ENCODE measurements around the gene USH1C. TPM values are rescaled to one million over a fixed set of nuclear protein-coding genes. Genes with fewer than 3 reads are reported as not detected.

The USH1C gene
- total RNA-seq, 4 donors from 2014 or later: not detected

DNA sequence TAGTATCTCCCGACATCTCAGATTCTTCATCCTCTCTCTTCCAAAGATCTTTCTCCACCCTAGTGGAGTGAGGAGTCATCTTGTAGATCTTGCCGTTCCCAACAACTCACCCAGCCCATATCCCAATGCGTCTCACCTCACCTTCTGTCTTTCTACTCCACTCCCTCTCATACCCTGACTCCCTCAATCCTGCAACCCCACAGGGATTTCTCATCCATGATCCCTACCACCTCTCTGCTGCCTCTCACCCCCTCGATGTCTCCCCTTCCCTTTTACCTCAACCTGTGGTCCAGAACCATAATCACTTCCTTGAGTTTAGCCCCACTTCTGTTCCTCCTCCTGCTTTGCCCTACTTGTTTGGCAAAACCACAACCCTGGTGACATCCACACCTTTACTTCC, 44.5 kb upstream of the USH1C start:
- WGBS: 88% methylated on average over 4 of the region's 4 CpGs
- no peaks in the 10 kb centered on the region for H3K4me1 ChIP-seq
- no peaks in the 10 kb centered on the region for H3K36me3 ChIP-seq
- intact Hi-C loops (cut with DNase I): no loop called here
- H3K27me3 ChIP-seq: peaks cover 0 to 10% (median 0%) of the 10 kb centered on the region in 4 donors
- no peaks in the 10 kb centered on the region for H3K9me3 ChIP-seq
- H3K27ac ChIP-seq (replicated peaks in 1 of 4): no peak overlapping the region
- DNase-seq (ENCODE audit: extremely low spot score): no peak
- no peak overlapping the region for H3K4me3 ChIP-seq
- TF ChIP-seq POLR2A (IDR thresholded peaks at IDR 0.05; ENCODE audit: low read depth) (no peak), EP300 (IDR thresholded peaks at IDR 0.05) (no peak), POLR2AphosphoS5 (IDR thresholded peaks at IDR 0.05) (no peak)
- TF ChIP-seq, protein P1, sequence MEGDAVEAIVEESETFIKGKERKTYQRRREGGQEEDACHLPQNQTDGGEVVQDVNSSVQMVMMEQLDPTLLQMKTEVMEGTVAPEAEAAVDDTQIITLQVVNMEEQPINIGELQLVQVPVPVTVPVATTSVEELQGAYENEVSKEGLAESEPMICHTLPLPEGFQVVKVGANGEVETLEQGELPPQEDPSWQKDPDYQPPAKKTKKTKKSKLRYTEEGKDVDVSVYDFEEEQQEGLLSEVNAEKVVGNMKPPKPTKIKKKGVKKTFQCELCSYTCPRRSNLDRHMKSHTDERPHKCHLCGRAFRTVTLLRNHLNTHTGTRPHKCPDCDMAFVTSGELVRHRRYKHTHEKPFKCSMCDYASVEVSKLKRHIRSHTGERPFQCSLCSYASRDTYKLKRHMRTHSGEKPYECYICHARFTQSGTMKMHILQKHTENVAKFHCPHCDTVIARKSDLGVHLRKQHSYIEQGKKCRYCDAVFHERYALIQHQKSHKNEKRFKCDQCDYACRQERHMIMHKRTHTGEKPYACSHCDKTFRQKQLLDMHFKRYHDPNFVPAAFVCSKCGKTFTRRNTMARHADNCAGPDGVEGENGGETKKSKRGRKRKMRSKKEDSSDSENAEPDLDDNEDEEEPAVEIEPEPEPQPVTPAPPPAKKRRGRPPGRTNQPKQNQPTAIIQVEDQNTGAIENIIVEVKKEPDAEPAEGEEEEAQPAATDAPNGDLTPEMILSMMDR (IDR thresholded peaks at IDR 0.05): no peak

DNA sequence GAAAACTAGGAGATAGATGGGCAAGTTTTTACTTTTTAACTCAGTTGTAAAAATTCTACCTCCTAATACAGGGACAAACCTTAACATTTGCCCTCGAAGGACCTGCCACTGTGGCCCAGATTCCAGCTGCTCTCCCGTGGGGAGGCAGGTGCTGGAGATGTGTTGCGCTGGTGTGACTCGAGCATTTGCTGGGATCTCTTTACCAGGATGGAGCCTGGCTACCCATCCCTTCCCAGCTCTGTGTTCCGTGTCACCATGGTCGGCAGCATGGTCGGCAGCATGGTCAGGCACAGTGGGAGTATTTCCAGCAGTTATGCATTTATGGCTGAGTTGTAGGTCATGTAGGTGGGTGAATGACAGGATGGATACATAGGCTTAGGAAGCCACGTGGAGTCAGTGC, 44.0 kb upstream of the USH1C start:
- WGBS: 78% methylated on average over 7 of the region's 8 CpGs
- intact Hi-C loops (cut with DNase I): no loop called here
- H3K4me3 ChIP-seq: no peak overlapping the region
- no peaks in the 10 kb centered on the region for H3K36me3 ChIP-seq
- H3K27me3 ChIP-seq: peaks cover 0 to 10% (median 0%) of the 10 kb centered on the region in 4 donors
- H3K9me3 ChIP-seq: no peaks in the 10 kb centered on the region
- H3K27ac ChIP-seq (replicated peaks in 1 of 4): no peak overlapping the region
- no peak for DNase-seq (ENCODE audit: extremely low spot score)
- no peaks in the 10 kb centered on the region for H3K4me1 ChIP-seq
- TF ChIP-seq EP300 (IDR thresholded peaks at IDR 0.05) (no peak), POLR2A (IDR thresholded peaks at IDR 0.05; ENCODE audit: low read depth) (no peak), POLR2AphosphoS5 (IDR thresholded peaks at IDR 0.05) (no peak)
- TF ChIP-seq, protein P1 (IDR thresholded peaks at IDR 0.05): no peak

DNA sequence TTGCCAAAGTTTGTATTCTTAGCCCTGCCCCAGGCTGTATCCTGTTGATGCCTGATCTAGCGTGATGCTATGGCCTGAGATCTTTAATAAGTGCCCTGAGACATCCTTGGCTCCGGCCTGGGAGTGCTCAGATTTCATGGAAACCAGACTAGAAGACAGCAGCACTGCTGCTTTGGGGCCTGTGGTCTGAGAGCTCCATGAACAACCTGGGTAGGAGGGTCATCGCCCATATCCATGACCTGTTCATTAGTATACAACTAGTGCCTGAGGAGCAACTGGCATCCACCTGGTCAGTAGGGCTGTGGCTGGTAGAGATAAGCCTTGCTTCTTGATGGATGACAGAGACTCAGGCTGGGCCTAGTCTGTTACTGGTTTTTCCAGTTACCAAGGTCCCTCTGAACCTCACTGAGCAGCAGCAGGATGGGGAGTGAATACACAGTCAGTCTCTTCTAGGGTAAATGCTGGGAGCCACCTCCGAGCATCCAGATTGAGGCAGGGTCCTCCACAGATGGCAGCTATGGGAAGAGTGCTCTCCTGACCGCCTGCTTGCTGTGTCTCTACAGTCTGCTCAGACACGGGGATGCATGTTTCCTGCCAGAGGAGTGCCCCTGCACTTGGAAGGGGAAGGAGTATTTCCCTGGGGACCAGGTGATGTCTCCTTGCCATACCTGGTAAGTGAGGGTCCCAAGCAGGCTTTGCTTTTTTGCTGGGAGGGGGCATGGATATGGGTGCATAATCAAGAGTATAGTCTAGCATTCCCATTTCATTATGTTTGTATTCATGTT, 41.9 kb upstream of the USH1C start:
- H3K4me1 ChIP-seq: no peaks in the 10 kb centered on the region
- H3K4me3 ChIP-seq: no peak overlapping the region
- no peak for DNase-seq (ENCODE audit: extremely low spot score)
- peaks cover 0 to 5% (median 1%) of the 10 kb centered on the region in 4 donors for H3K9me3 ChIP-seq
- peaks cover 0 to under 1% (median 0%) of the 10 kb centered on the region in 4 donors for H3K27me3 ChIP-seq
- WGBS: 67% methylated on average over 5 of the region's 6 CpGs
- no peak overlapping the region for H3K27ac ChIP-seq (replicated peaks in 1 of 4)
- intact Hi-C loops (cut with DNase I): no loop called here
- H3K36me3 ChIP-seq: no peaks in the 10 kb centered on the region
- TF ChIP-seq POLR2AphosphoS5 (IDR thresholded peaks at IDR 0.05) (no peak), EP300 (IDR thresholded peaks at IDR 0.05) (no peak), POLR2A (IDR thresholded peaks at IDR 0.05; ENCODE audit: low read depth) (no peak)
- TF ChIP-seq, protein P1 (IDR thresholded peaks at IDR 0.05): no peak

DNA sequence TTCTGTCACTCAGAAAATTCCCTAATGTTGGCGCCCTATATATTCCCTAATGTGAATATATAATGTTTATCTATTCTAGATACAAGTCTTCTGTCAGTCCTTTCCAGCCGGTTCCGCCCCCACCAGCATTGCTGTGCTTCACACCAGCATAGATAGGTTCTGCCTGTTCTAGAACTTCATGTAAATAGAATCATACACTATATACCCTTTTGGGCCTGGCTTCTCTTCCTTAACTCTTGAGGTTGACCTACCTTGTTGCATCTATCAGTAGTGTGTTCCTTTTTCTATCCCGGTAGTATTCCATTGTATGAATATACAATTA, 37.5 kb upstream of the USH1C start:
- H3K4me3 ChIP-seq: no peak overlapping the region
- no peaks in the 10 kb centered on the region for H3K36me3 ChIP-seq
- no peak overlapping the region for H3K27ac ChIP-seq (replicated peaks in 1 of 4)
- no peak for DNase-seq (ENCODE audit: extremely low spot score)
- intact Hi-C loops (cut with DNase I): no loop called here
- H3K27me3 ChIP-seq: peaks cover 0 to 8% (median 2%) of the 10 kb centered on the region in 4 donors
- no peaks in the 10 kb centered on the region for H3K4me1 ChIP-seq
- H3K9me3 ChIP-seq: peaks cover 0 to 5% (median 1%) of the 10 kb centered on the region in 4 donors
- WGBS: 96% methylated on average over 4 of the region's 4 CpGs
- TF ChIP-seq POLR2A (IDR thresholded peaks at IDR 0.05; ENCODE audit: low read depth) (no peak), POLR2AphosphoS5 (IDR thresholded peaks at IDR 0.05) (no peak), EP300 (IDR thresholded peaks at IDR 0.05) (no peak)
- TF ChIP-seq, protein P1 (IDR thresholded peaks at IDR 0.05): no peak
